ENCODE data around the gene MYL3. TPM values are rescaled to one million over a fixed set of nuclear protein-coding genes. Genes with fewer than 3 reads are reported as not detected.
A peak's percentile ranks its signal among the peaks of the same experiment; 100 is the strongest.

Gene MYL3
- polyA plus RNA-seq, 2 of the 4 experiments (the other 2 are of a cell fraction): 0.25 TPM; not detected in 1

- H3K4me1 ChIP-seq: peaks cover 9% of the 10 kb centered on the region; the same call in 1 of the 3 replicates
- POLR2A ChIA-PET: interaction anchor here (0.6 kb wide), 1 partner anchor 84 kb away, joined by 5 read pairs; no protein-coding TSS in a partner anchor
- no peak overlapping the region for H3K4me3 ChIP-seq
- WGBS (ENCODE audit: missing lambda C conversion rate): 73% methylated on average over 4 of the region's 6 CpGs
- peak overlapping the region; percentile 83; the same call in 2 of the 3 replicates for H3K4me2 ChIP-seq
- DNase-seq (ENCODE audit: low read depth in 1 of 2, low spot score in 1 of 2): no peak
- ATAC-seq: no peak
- TF ChIP-seq RNF2 (IDR thresholded peaks at IDR 0.05; ENCODE audit: borderline replicate concordance, low read depth): no peak
- no peak for TF ChIP-seq NFE2L2 (conservative IDR thresholded peaks at IDR 0.05; ENCODE audit: low read length)
- no peak for TF ChIP-seq PHF8 (IDR thresholded peaks at IDR 0.05; ENCODE audit: borderline replicate concordance, low read depth)
- no peak for TF ChIP-seq ZNF302 (CRISPR knock-in tag; IDR thresholded peaks at IDR 0.05)
- no peak for TF ChIP-seq ZC3H11A (IDR thresholded peaks at IDR 0.05)
- TF ChIP-seq HDAC2 (IDR thresholded peaks at IDR 0.05): no peak
- no peak for TF ChIP-seq SREBF2 (IDR thresholded peaks at IDR 0.05)
- TF ChIP-seq TFCP2L1 (CRISPR knock-in tag; IDR thresholded peaks at IDR 0.05): no peak
- no peaks in the 10 kb centered on the region for H3K9me3 ChIP-seq
- peak overlapping the region in 1 of 2 experiments; percentile 75; a peak in 3 of 6 replicates for H3K27ac ChIP-seq
- CTCF ChIA-PET: interaction anchor here (4.2 to 5.3 kb wide), 2 partner anchors 27 to 185 kb away, joined by 27 to 46 read pairs; no protein-coding TSS in a partner anchor
- no peak for FAIRE-seq
These were observed 30.0 kb upstream of the MYL3 start for GRCh38 chr3:46893146-46893748.

DNA sequence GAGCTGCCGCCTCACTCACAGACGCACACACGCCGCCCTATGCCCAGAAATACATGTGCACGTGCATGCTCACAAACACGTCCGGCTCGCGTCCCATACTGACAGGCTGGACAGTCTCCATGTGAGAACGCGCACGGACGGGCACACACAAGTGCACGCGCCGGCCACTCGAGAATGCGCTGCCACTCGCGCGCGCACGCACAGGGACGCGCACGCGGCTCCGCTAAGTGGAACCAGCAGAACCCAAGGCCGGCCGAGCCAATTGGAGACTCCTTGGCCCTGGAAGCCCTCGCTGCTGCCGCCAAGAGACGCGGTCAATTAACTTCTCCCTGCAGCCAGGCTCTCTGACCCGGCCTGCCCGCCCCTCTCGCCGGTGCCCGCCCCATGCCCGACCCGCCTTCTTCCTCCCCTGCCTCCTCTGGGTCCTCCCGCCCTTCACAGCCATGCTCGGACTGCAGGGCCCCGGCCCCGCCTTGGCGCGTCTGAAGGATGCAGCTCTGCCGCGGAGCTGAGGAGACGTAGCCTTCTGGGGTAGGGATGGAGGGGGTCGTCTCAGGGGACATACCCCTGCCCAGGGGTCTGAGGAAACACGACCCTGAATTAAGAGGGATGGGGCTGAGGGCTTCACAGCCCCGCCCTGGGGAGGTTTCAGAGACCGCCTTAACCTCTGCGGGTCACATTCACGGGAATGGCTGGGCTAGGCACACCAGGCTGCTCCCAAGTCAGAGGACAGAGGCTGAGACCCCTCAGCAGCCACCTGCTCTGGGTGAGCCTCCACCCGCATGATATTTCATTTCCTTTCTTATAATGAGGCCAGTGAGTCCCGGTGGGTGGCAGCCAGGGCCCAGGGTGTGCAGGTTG, 29.3 kb upstream of the MYL3 start:
- H3K4me1 ChIP-seq: peaks cover 9% of the 10 kb centered on the region; the same call in 1 of the 3 replicates
- peak; percentile 76 to 92 for ATAC-seq
- DNase-seq (ENCODE audit: low read depth in 1 of 2, low spot score in 1 of 2): peak; percentile 74 to 76
- peak overlapping the region; percentile 48 for H3K4me3 ChIP-seq
- 67% methylated on average over 1 of the region's 58 CpGs for WGBS (ENCODE audit: missing lambda C conversion rate)
- H3K9me3 ChIP-seq: no peaks in the 10 kb centered on the region
- POLR2A ChIA-PET: no interaction called here
- H3K4me2 ChIP-seq: peak overlapping the region; percentile 83
- H3K27ac ChIP-seq: peak overlapping the region; percentile 54 to 75; a peak in 5 of 6 replicates
- CTCF ChIA-PET: interaction anchor here (0.9 to 5.3 kb wide), 3 partner anchors 16 to 184 kb away, joined by 3 to 46 read pairs (median 27); no protein-coding TSS in a partner anchor
- TF ChIP-seq, protein P1, sequence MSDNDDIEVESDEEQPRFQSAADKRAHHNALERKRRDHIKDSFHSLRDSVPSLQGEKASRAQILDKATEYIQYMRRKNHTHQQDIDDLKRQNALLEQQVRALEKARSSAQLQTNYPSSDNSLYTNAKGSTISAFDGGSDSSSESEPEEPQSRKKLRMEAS (IDR thresholded peaks at IDR 0.05): peak; percentile 83
- TF ChIP-seq HDAC2 (IDR thresholded peaks at IDR 0.05): no peak
- TF ChIP-seq CBX8 (IDR thresholded peaks at IDR 0.05): no peak
- 0 out of 2 replicates have a peak, but pooled peaks have one; percentile 7 for TF ChIP-seq BHLHE40 (IDR thresholded peaks at IDR 0.05; ENCODE audit: low read depth, low read length)
- FAIRE-seq: no peak

DNA sequence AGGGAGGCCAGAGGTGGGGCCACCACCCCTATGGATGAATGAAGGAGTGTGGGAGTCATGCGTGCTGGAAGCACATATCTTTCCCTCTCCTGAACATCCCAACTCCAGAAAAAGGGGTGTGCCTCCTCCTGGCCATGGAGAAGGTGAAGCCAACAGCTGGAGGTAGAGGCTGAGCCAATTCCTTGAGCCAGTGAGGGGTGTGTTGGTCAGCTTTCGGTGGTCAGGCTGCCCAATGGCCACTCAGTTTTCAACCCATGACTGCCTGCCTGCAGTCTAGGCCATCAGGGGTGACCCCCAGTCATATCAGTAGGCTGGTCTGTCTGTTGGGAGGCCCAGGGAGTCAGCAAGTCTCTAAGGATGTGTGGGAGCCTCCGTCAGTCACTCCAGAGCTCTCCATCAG, 27.9 kb upstream of the MYL3 start:
- no peak for FAIRE-seq
- POLR2A ChIA-PET: no interaction called here
- 94% methylated on average over 3 of the region's 3 CpGs for WGBS (ENCODE audit: missing lambda C conversion rate)

GRCh38 chr3:46890132-46890531, 26.9 kb upstream of the MYL3 start:
- Histone ChIP-seq H3K27ac (no peak overlapping the region), H3K9me3 (no peaks in the 10 kb centered on the region), H3K4me1 (peaks cover 9% of the 10 kb centered on the region; the same call in 1 of the 3 replicates), H3K4me2 (no peak overlapping the region), H3K4me3 (no peak overlapping the region)
- ChIA-PET POLR2A (no interaction called here), CTCF (interaction anchor here (1.4 to 3.2 kb wide), 3 partner anchors 18 to 185 kb away, joined by 4 to 18 read pairs (median 6); no protein-coding TSS in a partner anchor)
- FAIRE-seq (no peak), ATAC-seq (no peak), DNase-seq (ENCODE audit: low read depth in 1 of 2, low spot score in 1 of 2) (no peak)
- WGBS (ENCODE audit: missing lambda C conversion rate): 100% methylated on average over 1 of the region's 1 CpG
- TF ChIP-seq KDM1A (IDR thresholded peaks at IDR 0.05; ENCODE audit: low read depth): no peak
- TF ChIP-seq CBX2 (IDR thresholded peaks at IDR 0.05; ENCODE audit: borderline replicate concordance, low read depth): no peak
- no peak for TF ChIP-seq RNF2 (IDR thresholded peaks at IDR 0.05; ENCODE audit: borderline replicate concordance, low read depth)
- TF ChIP-seq JUN (IDR thresholded peaks at IDR 0.05): no peak
- TF ChIP-seq HDAC2 (IDR thresholded peaks at IDR 0.05): no peak
- no peak for TF ChIP-seq GATA3 (IDR thresholded peaks at IDR 0.05; ENCODE audit: borderline replicate concordance)
- TF ChIP-seq, protein P2, sequence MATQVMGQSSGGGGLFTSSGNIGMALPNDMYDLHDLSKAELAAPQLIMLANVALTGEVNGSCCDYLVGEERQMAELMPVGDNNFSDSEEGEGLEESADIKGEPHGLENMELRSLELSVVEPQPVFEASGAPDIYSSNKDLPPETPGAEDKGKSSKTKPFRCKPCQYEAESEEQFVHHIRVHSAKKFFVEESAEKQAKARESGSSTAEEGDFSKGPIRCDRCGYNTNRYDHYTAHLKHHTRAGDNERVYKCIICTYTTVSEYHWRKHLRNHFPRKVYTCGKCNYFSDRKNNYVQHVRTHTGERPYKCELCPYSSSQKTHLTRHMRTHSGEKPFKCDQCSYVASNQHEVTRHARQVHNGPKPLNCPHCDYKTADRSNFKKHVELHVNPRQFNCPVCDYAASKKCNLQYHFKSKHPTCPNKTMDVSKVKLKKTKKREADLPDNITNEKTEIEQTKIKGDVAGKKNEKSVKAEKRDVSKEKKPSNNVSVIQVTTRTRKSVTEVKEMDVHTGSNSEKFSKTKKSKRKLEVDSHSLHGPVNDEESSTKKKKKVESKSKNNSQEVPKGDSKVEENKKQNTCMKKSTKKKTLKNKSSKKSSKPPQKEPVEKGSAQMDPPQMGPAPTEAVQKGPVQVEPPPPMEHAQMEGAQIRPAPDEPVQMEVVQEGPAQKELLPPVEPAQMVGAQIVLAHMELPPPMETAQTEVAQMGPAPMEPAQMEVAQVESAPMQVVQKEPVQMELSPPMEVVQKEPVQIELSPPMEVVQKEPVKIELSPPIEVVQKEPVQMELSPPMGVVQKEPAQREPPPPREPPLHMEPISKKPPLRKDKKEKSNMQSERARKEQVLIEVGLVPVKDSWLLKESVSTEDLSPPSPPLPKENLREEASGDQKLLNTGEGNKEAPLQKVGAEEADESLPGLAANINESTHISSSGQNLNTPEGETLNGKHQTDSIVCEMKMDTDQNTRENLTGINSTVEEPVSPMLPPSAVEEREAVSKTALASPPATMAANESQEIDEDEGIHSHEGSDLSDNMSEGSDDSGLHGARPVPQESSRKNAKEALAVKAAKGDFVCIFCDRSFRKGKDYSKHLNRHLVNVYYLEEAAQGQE (IDR thresholded peaks at IDR 0.05): no peak
- TF ChIP-seq FOXS1 (CRISPR knock-in tag; IDR thresholded peaks at IDR 0.05): no peak
- TF ChIP-seq KDM5A (IDR thresholded peaks at IDR 0.05): no peak
- TF ChIP-seq SREBF2 (IDR thresholded peaks at IDR 0.05): no peak
- TF ChIP-seq HOXB13 (CRISPR knock-in tag; IDR thresholded peaks at IDR 0.05; ENCODE audit: low read depth): no peak
- TF ChIP-seq BHLHE40 (IDR thresholded peaks at IDR 0.05; ENCODE audit: low read depth, low read length): no peak
- no peak for TF ChIP-seq USF2 (IDR thresholded peaks at IDR 0.05)
- TF ChIP-seq FOSL2 (IDR thresholded peaks at IDR 0.05): no peak
- no peak for TF ChIP-seq FOSL2 (CRISPR knock-in tag; IDR thresholded peaks at IDR 0.05)
- no peak for TF ChIP-seq E2F6 (IDR thresholded peaks at IDR 0.05; ENCODE audit: borderline replicate concordance, low read depth)

More for the DNA sequence above, 27.9 kb upstream of the MYL3 start:
- Histone ChIP-seq H3K27ac (no peak overlapping the region), H3K4me1 (peaks cover 9% of the 10 kb centered on the region; the same call in 1 of the 3 replicates), H3K9me3 (no peaks in the 10 kb centered on the region), H3K4me3 (no peak overlapping the region), H3K4me2 (no peak overlapping the region)
- TF ChIP-seq TFCP2L1 (CRISPR knock-in tag; IDR thresholded peaks at IDR 0.05): no peak
- DNase-seq (ENCODE audit: low read depth in 1 of 2, low spot score in 1 of 2): no peak
- CTCF ChIA-PET: interaction anchor here (0.9 to 3.2 kb wide), 4 partner anchors 15 to 186 kb away, joined by 3 to 18 read pairs (median 5); no protein-coding TSS in a partner anchor
- ATAC-seq: no peak

Measured in A549 (cell line).